Heart right ventricle (tissue), 16 donors: ENCODE measurements around the gene TMEM204. TPM values are rescaled to one million over a fixed set of nuclear protein-coding genes. Genes with fewer than 3 reads are reported as not detected.
A peak's percentile ranks its signal among the peaks of the same experiment; 100 is the strongest.

Experiments used
- ATAC-seq, 8 donors: fragments of 200-7000 bp; cut with Tn5 transposase; one replicate each; pipeline ENCODE4 v1.9.1; 2020; ENCODE audit warnings: mild to moderate bottlenecking in 8 of 8, moderate library complexity in 8 of 8, moderate number of reproducible peaks in 1 of 8
- DNase-seq, 2 donors: peaks; one replicate each; pipeline ENCODE4 v3.0.0-alpha.2; 2020
- H3K27ac ChIP-seq, 10 donors: fragments of 200-600 bp; sonication (generic) in 2 of 10; one replicate each; pipeline versions ENCODE4 v1.5.0 to v1.8.0; 2020 to 2022; ENCODE audit warnings: mild to moderate bottlenecking in 3 of 10
- H3K27me3 ChIP-seq, 7 donors: fragments of 200-600 bp; one replicate each; pipeline ENCODE4 v1.8.0; 2021 to 2022; ENCODE audit warnings: mild to moderate bottlenecking in 2 of 7
- H3K36me3 ChIP-seq, 9 donors: fragments of 200-600 bp; sonication (generic) in 1 of 9; one replicate each; pipeline versions ENCODE4 v1.5.0 to v1.8.0; 2020 to 2022; ENCODE audit warnings: mild to moderate bottlenecking in 2 of 9
- H3K4me1 ChIP-seq, 9 donors: fragments of 200-600 bp; sonication (generic) in 1 of 9; one replicate each; pipeline versions ENCODE4 v1.5.0 to v1.8.0; 2020 to 2022; ENCODE audit warnings: mild to moderate bottlenecking in 4 of 9
- H3K4me3 ChIP-seq, 10 donors: fragments of 200-600 bp; sonication (generic) in 2 of 10; one replicate each; pipeline versions ENCODE4 v1.5.0 to v1.8.0; 2020 to 2022; ENCODE audit warnings: mild to moderate bottlenecking in 7 of 10, moderate library complexity in 2 of 10
- H3K9me3 ChIP-seq, 11 donors: fragments of 200-600 bp in 10 of 11; sonication (generic) in 2 of 11; one replicate each; pipeline versions ENCODE4 v1.5.0 to v1.8.0; 2013 to 2022; ENCODE audit warnings: mild to moderate bottlenecking in 2 of 11, control low read depth in 1 of 11, moderate library complexity in 1 of 11
- WGBS, 2 donors: extraction: QIAGEN DNeasy Blood & Tissue Kit; methylation state at CpG; one replicate each; pipeline ENCODE4 v1.1.7; 2013; ENCODE audit warnings: inconsistent platforms in 1 of 2; 5-methylcytosine and 5-hydroxymethylcytosine counted together
- intact Hi-C, 10 donors: fragments of 100-400 bp; cut with DNase I; formaldehyde crosslinking; loops; one replicate each; pipeline versions ENCODE4 v1.11.1 to v1.14.2; 2022
- polyA plus RNA-seq, 2 donors: library from polyadenylated mRNA; stranded (reverse); fragments of 200-250 nt; gene quantifications; one replicate each; pipeline ENCODE4 v1.2.3, GENCODE V29; 2013
- total RNA-seq, 10 donors: library from RNA; stranded (reverse); fragmentation: NEBNext Ultra II Directional in 3 of 10; extraction: Animal tissue kit (Norgen Biotek cat#: 25700) in 3 of 10; gene quantifications; one replicate each; pipeline versions ENCODE4 v1.2.1 to v1.2.4, GENCODE V29; 2021 to 2023
- TF ChIP-seq, protein P1 (sequence below), 9 donors: fragments of 200-600 bp; sonication (generic) in 2 of 9; IDR thresholded peaks; one replicate each; pipeline versions ENCODE4 v1.5.0 to v1.8.0; 2021 to 2022; ENCODE audit warnings: antibody characterized with exemption in 9 of 9, mild to moderate bottlenecking in 5 of 9, moderate library complexity in 1 of 9
- donor health status: Arrhythmogenic right ventricular cardiomyopathy.
- donor health status: ischemic (EF 13 %, LVEDD 7.1; RV severe dilation, severe dysfunction).
- donor health status: healthy with polysubstance abuse.
- donor health status: DM: no; HTN: yes; CAD: no.
- donor health status: DM: no; HTN: no; CAD: no.
- donor health status: ischemic (EF 25% LVEDD 6.9; RV normal size, moderate dysfunction).
- donor health status: ischemic (EF 25% LVEDD 5.7; RV mildly dilated, moderate dysfunction).
- donor health status: healthy.
- donor health status: DM: yes; HTN: yes; CAD: no.
- donor health status: Ischemic cardiomyopathy.
- donor health status: ischemic (EF 35%, LVEDD 5.7; RV mildly dilated, moderate dysfunction).
- donor health status: nonischemic (EF 11% LVEDD 7.7; RV severe dilation, severe dysfunction).
- donor health status: DM: yes; HTN: yes; CAD: no.
- donor health status: PGD.
- donor health status: ischemic (EF 29% LVEDD 5.4; RV normal size, mild dysfunction).
- donor health status: nonischemic (EF 23%, LVEDD 6.1; RV moderate dilation, normal function).

The TMEM204 gene
- total and polyA plus RNA-seq, 12 donors, result 10.7 to 49.9 (median 19.8) TPM

DNA sequence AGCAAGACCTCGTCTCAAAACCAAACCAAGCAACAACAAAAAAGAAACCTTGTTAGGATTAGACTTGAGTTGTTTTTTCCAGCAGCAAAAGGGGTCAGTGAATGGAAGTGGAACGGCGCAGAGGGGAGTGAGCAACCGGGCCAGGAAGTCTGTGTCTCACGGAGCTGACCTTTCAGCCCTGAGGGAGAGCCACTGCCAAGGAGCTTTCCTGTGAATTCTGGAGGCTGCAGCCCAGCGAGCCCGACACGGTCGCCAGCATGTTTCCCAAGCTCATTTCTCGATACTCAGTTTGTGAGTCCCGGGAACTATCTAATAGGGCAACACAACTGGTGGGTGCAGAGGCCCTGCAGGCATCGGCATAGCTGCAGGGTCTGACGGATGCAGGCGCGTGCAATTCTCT, 20.7 kb upstream of the TMEM204 start:
- DNase-seq, result no peak
- Histone ChIP-seq H3K27ac (peak overlapping the region in 2 of 10 donors; percentile 49 to 53), H3K4me1 (peaks cover 18 to 48% (median 27%) of the 10 kb centered on the region in 9 donors), H3K27me3 (no peaks in the 10 kb centered on the region), H3K4me3 (no peak overlapping the region), H3K9me3 (peaks cover 0 to 16% (median 7%) of the 10 kb centered on the region in 11 donors), H3K36me3 (peaks cover 0 to 38% (median 0%) of the 10 kb centered on the region in 9 donors)
- no peak for ATAC-seq
- TF ChIP-seq, protein P1, sequence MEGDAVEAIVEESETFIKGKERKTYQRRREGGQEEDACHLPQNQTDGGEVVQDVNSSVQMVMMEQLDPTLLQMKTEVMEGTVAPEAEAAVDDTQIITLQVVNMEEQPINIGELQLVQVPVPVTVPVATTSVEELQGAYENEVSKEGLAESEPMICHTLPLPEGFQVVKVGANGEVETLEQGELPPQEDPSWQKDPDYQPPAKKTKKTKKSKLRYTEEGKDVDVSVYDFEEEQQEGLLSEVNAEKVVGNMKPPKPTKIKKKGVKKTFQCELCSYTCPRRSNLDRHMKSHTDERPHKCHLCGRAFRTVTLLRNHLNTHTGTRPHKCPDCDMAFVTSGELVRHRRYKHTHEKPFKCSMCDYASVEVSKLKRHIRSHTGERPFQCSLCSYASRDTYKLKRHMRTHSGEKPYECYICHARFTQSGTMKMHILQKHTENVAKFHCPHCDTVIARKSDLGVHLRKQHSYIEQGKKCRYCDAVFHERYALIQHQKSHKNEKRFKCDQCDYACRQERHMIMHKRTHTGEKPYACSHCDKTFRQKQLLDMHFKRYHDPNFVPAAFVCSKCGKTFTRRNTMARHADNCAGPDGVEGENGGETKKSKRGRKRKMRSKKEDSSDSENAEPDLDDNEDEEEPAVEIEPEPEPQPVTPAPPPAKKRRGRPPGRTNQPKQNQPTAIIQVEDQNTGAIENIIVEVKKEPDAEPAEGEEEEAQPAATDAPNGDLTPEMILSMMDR (IDR thresholded peaks at IDR 0.05), result no peak
- WGBS, 2 donors, result 70 to 73% methylated on average over 15 of the region's 15 CpGs
- intact Hi-C loops, result no loop called here

DNA sequence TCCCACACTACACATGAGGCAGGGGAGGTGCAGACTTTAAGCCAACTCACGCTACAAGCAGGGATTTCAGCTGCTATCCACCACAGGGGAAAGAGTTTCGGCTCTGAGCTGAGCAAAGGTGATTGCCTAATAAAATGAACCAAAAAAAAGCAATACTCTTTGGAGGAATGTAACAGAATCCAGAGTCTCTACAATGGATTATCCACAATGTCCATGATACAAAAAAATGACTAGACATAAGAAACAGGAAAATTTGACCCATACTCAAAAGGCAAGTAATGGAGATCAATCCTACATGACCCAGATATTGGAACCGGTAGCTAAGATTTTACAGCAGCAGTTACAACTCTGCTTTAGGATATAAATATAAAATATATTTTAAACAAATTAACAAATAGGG, 19.0 kb upstream of the TMEM204 start:
- intact Hi-C loops, result no loop called here
- no peak for DNase-seq
- H3K4me1 ChIP-seq, result peaks cover 9 to 36% (median 19%) of the 10 kb centered on the region in 9 donors
- H3K36me3 ChIP-seq, result peaks cover 0 to 40% (median 1%) of the 10 kb centered on the region in 9 donors
- no peak for ATAC-seq
- H3K9me3 ChIP-seq, result peaks cover 0 to 16% (median 7%) of the 10 kb centered on the region in 11 donors
- WGBS, 2 donors, result 84 to 97% methylated on average over 3 of the region's 3 CpGs
- H3K27ac ChIP-seq, result no peak overlapping the region
- H3K4me3 ChIP-seq, result no peak overlapping the region
- H3K27me3 ChIP-seq, result no peaks in the 10 kb centered on the region
- TF ChIP-seq, protein P1 (IDR thresholded peaks at IDR 0.05), result no peak

DNA sequence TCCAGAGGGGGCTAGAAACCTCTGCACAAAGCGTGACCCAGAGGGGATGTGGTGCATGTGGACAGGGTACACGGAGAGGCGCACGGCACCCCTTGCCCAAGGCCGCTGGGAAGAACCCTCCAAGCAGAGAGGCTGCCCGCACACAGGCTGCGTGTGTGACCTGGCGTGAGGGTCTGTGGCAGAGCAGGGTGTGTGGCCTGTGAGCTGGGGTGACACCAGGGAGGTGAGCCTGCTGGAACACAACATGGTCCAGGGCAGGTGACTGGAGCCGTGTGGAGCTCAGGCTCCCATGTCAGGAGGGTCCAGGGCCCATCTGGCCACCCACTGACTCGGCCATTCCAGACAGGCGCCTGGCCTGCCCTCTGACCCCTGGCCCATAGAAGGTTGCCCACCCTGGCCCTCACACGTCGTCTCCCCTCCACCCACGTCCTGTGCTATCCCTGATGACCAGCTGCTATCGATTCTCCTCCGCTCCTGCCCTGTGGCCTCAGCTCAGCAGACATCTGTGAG, 14.8 kb upstream of the TMEM204 start:
- TF ChIP-seq, protein P1 (IDR thresholded peaks at IDR 0.05), result no peak
- ATAC-seq (peak in 3 of 8 donors; percentile 13 to 37 (median 18)), DNase-seq (no peak)
- peaks cover 0 to 16% (median 7%) of the 10 kb centered on the region in 11 donors for H3K9me3 ChIP-seq
- no peaks in the 10 kb centered on the region for H3K4me1 ChIP-seq
- intact Hi-C loops, result no loop called here
- H3K4me3 ChIP-seq, result no peak overlapping the region
- no peak overlapping the region for H3K27ac ChIP-seq
- WGBS, 2 donors, result 93 to 94% methylated on average over 16 of the region's 16 CpGs
- peaks cover 0 to 53% (median 6%) of the 10 kb centered on the region in 9 donors for H3K36me3 ChIP-seq
- H3K27me3 ChIP-seq, result no peaks in the 10 kb centered on the region

DNA sequence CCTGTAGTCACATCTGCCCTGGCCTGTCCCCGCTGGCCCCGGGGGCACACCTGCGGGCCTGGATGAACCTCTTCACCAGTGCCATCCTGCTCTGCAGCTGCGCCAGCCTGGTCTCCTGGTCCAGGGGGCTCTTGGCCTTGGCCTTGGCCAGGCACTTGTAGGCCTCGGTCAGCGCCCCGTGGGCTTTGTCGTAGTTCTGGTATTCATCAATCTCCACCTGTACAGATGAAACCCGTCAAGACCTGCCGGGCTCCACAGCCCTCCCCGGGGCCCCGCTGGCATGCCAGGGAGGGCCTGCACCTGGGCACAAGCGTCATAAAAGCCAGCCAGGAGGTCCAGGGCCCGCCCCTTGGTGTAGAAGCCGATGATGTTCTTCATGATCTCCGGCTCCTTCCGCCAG, 13.6 kb upstream of the TMEM204 start:
- intact Hi-C loops, result no loop called here
- DNase-seq (no peak), ATAC-seq (peak in 1 of 8 donors; percentile 37)
- Histone ChIP-seq H3K36me3 (peaks cover 0 to 58% (median 6%) of the 10 kb centered on the region in 9 donors), H3K9me3 (peaks cover 0 to 5% (median 0%) of the 10 kb centered on the region in 11 donors), H3K4me3 (no peak overlapping the region), H3K4me1 (no peaks in the 10 kb centered on the region), H3K27ac (no peak overlapping the region), H3K27me3 (no peaks in the 10 kb centered on the region)
- 87 to 88% methylated on average over 17 of the region's 17 CpGs for WGBS, 2 donors
- TF ChIP-seq, protein P1 (IDR thresholded peaks at IDR 0.05), result no peak
